HG02884 (cell line): ENCODE results near the gene PTCD1.

ENCODE experiments used
- ATAC-seq: cut with Tn5 transposase; IDR thresholded peaks from one replicate; pipeline ENCODE4 v1.9.1; 2021; ENCODE audit warnings: mild to moderate bottlenecking, moderate library complexity; ENCODE audit not compliant: unreplicated experiment

PTCD1 gene

DNA sequence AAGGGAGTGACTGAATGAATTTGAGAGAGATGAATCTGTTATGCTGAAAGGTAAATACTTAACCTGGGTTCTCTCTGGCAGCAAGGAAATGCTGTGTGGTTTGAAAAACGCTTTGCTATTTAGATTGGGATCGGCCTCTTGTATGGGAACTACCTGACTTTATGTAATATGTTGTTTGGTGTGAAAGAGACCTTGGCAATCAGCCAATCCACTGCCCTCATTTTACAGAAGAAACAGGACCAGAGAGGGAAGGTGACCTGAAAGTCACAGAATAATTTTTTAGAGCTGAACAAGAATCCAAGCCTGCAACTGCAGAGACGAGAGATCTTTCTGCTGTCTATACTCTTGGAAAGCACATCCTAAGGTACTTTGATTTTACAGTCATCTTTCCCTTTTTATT is 28.8 kb downstream of the PTCD1 start:
- ATAC-seq, result no peak

GRCh38 chr7:99409192-99409572 is 29.4 kb downstream of the PTCD1 start:
- ATAC-seq, result no peak

GRCh38 chr7:99408379-99409191 is 30.0 kb downstream of the PTCD1 start, which contains the start of the genes BUD31 and PDAP1:
TSS of gene BUD31 (plus strand) at chr7:99408969. CDS start at chr7:99411093, 2,124 bp downstream.
TSS of gene PDAP1 (minus strand) at chr7:99408597. CDS start at chr7:99408548, 49 bp downstream.
- peak; percentile 71 for ATAC-seq

DNA sequence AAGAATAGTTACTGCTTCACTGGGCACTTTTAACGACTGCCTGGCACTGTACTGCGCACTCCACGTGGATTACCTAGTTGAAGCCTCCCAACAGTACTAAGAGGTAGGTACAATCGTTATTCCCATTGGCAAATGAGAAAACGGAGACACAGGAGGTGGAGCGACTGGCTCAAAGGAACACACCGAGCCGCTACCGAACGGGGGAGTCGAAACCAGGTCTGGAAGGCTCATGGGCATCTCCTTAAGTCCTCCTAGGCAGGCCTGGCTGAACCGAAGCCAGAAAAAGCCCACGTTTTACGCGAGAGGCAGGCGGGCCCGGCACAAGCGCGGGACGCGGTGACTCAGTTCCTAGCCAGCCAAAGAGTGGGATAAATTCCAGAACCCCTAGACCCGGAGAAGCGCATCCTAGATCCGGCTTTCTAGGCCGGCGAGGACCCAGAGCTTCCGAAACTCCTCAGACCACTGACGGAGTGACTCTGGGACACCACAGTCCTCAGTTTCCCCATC is 30.7 kb downstream of the PTCD1 start:
- ATAC-seq, result no peak

GRCh38 chr7:99406557-99406956 is 32.0 kb downstream of the PTCD1 start:
- ATAC-seq, result no peak

DNA sequence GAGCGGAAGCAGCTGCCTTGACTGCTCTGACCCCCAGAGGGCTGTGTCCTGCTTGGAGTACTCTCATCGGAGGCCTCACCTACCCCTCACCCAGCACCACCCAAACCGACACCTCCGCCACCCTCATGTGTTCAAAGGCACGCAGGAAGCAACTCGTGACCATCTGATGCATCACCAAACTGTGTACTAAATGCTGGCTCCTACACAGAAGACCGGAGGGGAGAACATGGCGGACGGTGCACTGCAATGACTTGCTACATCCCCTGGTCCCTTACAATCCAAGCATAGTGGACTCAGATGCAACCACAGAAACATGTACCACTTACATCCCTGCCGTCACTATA is 33.6 kb downstream of the PTCD1 start:
- ATAC-seq, result no peak

- ATAC-seq, result no peak
These were observed 34.2 kb downstream of the PTCD1 start for GRCh38 chr7:99404235-99404976.

DNA sequence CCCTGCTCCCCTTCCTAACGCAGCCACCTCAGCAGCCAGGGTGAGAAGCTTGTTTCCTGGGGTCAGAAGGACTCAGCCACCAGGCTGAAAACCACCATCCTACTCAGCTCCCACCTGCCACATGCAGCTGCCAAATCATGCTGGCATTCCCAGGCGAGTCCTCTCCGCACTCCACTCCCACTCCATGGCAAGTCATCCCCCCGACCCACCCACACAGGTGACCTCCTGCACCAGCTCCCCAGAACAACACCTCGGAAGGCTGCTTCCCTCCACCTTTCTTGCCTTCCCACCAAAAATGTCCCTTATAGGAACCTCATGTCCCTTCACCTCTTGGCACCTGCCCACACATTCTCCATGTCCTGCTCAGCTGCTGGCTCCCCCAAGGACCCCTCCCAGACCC is 34.8 kb downstream of the PTCD1 start:
- ATAC-seq, result no peak

DNA sequence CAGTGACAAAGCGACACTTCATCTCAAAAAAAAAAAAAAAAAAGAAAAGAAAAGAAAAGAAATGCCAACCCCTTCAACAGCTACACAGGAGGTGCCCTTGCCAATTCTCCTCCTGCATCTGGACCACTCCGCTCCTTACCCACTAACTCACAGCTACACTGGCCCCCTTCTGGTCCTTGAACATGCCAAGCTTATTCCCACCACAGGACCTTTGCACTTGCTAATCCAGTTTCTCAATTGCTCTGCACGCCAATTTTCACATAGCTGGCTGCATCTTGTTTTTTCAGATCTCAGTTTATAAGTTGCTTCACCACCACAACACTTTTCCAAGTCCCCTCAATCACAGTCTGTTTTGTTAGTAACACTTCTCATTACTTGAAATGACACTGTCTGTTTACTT is 35.7 kb downstream of the PTCD1 start:
- no peak for ATAC-seq

- ATAC-seq, result no peak
These were observed 39.0 kb downstream of the PTCD1 start for GRCh38 chr7:99399597-99399996.

DNA sequence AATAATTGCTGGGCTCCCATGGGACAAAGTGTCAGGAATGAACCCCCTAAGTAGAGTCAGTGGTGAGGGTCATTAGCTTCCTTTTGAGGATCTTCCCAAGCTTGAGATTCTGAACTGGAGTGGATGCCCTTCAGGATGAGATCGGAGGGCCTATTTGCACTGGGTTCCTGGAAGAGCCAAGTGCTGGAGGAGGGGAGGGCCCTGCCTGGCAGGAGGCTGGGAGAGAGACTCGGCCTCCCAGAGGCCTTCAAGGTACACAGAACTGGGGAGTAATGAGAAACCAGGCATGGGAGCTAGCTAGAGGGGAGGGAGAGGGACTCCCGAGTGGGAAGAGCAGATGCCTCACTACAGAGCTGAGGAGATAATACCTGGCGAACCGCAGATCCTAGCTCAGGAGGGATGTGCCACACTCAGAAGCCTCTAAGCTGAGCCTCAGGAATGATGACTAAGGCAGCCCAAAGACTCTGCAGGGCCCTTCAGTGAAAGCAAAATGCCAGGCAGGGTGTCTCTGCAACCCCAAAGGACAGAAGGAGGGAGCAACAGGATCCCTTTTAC is 39.6 kb downstream of the PTCD1 start:
- ATAC-seq, result no peak

DNA sequence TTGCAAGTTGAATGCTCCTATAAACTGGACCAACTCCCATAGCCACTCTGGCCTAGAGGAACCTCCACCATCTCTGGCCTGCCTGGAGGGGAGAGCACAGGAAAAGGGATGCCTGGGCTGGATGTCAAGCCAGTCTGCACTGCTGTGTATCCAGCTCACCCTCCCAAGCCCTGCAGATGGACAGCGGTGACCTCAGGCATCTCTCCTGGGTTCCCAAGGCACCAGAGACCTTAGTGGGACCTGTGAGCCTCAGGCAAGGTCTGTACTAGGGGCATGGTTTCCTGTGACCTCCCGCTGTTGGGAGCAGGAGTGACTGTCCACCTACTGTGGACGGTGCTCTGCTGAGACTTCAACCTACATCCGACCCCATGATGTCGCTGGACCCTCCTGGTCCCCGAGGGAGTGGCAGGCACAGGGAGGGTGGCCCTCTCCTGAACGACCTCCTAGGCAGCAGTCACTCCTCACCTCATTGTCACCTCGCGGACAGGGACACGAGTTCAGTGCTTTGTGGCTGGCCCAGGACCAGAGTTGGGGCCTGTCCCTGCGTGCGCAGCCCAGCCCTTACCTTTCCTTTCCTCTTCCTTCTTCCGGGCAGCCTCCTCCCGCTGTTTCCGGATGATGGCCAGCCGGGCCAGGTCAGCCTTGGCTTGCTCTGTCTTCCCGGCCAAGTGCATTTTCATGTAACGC is 41.2 kb downstream of the PTCD1 start:
- no peak for ATAC-seq

DNA sequence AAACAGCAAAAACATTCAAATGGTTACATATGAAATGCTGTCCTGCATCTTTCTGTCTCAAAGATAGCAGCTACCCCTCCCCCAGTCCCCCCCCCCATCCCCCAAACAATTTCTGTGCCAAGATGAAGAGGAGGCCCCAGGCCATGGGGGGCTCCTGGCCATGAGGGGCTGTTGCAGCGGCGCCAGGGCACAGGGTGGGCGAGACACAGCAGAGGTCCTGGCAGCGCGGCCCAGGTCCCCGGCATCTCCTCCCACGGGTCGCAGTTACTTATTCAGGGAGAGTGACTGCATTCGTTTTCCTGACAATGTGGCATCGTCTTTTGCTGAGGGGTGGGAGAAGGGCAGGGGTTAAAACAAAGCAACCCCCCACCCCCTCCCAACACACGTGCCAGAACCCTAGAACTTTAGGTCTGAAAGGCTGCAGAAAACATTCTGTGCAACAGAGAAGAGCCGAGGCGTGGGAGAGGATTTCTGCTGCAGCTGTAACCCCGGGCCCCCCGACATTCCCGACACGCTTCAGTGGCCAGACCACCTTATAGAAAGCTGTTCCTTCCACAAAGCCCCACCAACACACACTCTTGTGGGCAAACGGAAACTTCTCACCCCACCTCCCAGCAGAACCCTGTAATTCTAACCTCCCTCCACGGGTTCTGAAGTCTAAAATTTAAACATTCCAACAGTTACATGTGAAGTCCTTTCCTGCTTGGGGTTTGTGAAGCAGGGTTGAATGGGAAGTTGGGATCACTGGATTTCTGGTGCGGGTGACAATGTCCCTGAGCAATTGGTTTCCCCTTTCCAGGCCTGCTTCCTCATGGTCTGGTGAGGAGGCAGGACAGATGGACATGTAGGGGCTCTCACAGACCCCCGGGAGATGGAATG is 41.9 kb downstream of the PTCD1 start:
- ATAC-seq, result no peak

DNA sequence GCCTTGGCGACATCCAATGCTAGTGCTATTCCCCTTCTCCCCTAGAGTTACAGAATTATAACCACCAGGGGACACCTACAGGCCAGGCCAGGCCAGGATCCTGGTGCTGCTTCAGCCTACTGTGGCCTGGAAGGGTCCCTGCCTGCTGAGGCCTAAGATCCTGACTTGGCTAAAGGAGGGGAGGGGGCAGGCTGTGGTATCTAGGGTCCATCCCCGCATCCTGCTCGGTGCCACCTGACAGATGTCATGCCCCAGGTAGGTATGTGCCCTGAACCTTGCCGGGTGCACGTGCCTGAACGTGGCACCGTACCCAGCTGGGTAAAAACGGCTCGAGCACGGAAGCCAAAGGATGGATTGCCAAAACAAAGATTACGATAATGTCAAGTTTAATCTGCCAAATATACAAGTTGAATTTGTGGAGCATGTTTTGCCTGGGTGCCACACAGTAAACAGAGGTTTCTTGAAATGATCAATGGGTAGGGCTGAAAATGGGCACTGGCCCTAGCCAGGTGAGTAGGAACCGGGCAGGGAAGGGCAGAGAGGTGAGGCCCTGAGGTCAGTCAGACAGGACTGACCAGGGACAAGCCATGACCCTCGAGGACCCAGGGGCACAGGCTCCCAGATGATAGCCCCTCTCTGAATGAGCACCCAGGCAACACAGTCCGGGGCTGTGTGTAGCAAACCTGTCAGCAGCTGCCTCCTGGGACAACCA is 42.8 kb downstream of the PTCD1 start:
- no peak for ATAC-seq

- ATAC-seq, result no peak
These were observed 44.5 kb downstream of the PTCD1 start for GRCh38 chr7:99394188-99394502.

DNA sequence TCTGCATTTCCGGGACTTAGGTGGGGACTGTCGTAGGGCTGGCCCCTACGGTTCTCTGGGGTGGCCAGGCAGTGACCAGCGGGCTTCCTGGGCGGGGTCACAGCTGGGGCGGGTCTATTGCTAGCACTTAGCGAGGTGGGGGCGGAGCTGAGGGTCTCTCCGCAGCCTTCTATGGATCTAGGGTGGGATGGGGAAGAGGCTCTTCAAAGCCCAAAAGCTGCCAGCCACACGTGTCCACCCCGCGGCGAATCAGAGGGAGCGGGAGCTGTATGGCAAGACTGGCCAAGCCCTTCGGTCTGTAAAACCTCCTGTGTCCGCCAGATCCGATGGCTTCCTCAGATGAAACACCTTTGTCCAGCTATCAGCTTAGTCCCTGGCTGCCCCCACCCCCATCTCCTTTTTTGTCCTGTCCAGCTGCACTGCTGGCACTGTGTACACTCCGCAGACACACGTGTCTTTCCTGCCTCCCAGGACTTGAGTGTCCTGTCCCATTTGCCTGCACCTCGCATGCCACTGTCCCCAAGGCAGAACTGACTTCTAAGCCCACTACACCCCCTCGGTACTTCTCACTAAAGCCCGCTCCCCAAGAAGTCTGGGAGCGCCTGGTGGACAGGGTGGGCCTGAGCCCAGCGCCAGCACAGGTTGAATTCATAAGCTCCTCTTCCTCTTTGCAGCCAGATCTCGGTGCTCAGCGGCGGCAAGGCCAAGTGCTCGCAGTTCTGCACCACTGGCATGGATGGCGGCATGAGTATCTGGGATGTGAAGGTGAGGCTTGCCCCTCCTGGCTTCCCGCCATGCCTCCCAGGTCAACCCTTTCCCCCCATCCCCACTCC is 45.0 kb downstream of the PTCD1 start:
- no peak for ATAC-seq

GRCh38 chr7:99392659-99393354 is 45.8 kb downstream of the PTCD1 start:
- ATAC-seq, result no peak

GRCh38 chr7:99392046-99392445 is 46.6 kb downstream of the PTCD1 start:
- ATAC-seq, result no peak
